ENCODE measurements around the gene UPP2.

The UPP2 gene

GRCh38 chr2:158142568-158143332 is 41.1 kb downstream of the UPP2 start:
- Histone ChIP-seq H3K27ac (ENCODE audit: low read depth, low read length) (no peak overlapping the region), H3K9me3 (ENCODE audit: insufficient read depth, low read depth, low read length) (no peaks in the 10 kb centered on the region), H3K27me3 (ENCODE audit: insufficient read depth, low read length) (no peaks in the 10 kb centered on the region), H3K9ac (ENCODE audit: low read depth, low read length) (no peak overlapping the region), H3K36me3 (ENCODE audit: insufficient read depth, low read length) (no peaks in the 10 kb centered on the region), H3K4me3 (ENCODE audit: low read length) (no peak overlapping the region), H3K4me1 (ENCODE audit: insufficient read depth, low read length) (no peaks in the 10 kb centered on the region; the same call in 1 of the 2 replicates)
- 93% methylated on average over 6 of the region's 6 CpGs for WGBS

GRCh38 chr2:158143703-158144360 is 42.2 kb downstream of the UPP2 start:
- Histone ChIP-seq H3K4me3 (ENCODE audit: low read length) (no peak overlapping the region), H3K27ac (ENCODE audit: low read depth, low read length) (no peak overlapping the region), H3K36me3 (ENCODE audit: insufficient read depth, low read length) (no peaks in the 10 kb centered on the region), H3K4me1 (ENCODE audit: insufficient read depth, low read length) (no peaks in the 10 kb centered on the region; the same call in 1 of the 2 replicates), H3K9me3 (ENCODE audit: insufficient read depth, low read depth, low read length) (no peaks in the 10 kb centered on the region), H3K9ac (ENCODE audit: low read depth, low read length) (no peak overlapping the region), H3K27me3 (ENCODE audit: insufficient read depth, low read length) (no peaks in the 10 kb centered on the region)
- WGBS: 92% methylated on average over 3 of the region's 3 CpGs

DNA sequence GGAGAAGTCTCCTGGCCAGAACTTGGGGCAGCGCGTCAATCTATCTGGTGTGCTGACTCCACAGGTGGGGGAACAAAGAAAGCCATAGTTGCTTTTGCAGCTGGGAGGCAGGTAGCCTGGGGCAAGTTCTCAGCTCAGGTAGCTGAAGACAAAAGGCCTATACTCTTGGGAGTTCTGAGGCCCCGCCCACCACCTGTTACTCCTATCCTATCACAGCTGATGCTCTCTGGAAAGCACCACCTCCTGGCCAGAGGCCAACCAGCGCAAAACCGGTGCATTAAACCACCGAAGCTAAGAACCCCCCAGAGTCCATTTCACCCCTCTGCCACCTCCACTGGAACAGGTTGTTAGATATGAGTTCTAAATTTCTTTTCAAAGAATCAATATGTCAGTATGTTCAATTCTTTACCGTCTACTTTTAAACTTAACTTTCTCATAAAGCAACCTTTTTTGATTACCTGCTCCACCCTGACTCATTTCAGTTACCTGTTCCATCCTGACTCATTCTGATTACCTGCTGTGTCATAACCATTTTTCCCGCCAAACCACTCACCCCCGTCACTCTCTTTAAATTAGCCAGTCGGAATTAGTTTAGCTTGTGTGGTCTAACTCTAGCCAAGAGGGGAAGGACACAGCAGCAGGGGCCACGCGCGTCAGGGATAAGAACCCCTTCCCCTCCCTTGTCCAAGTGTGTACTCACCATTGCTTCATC is 43.4 kb downstream of the UPP2 start:
- H3K27ac ChIP-seq (ENCODE audit: low read depth, low read length): no peak overlapping the region
- H3K9me3 ChIP-seq (ENCODE audit: insufficient read depth, low read depth, low read length): no peaks in the 10 kb centered on the region
- H3K4me1 ChIP-seq (ENCODE audit: insufficient read depth, low read length): no peaks in the 10 kb centered on the region; the same call in 1 of the 2 replicates
- WGBS: 91% methylated on average over 12 of the region's 13 CpGs
- no peaks in the 10 kb centered on the region for H3K36me3 ChIP-seq (ENCODE audit: insufficient read depth, low read length)
- no peaks in the 10 kb centered on the region for H3K27me3 ChIP-seq (ENCODE audit: insufficient read depth, low read length)
- no peak overlapping the region for H3K4me3 ChIP-seq (ENCODE audit: low read length)
- H3K9ac ChIP-seq (ENCODE audit: low read depth, low read length): no peak overlapping the region

GRCh38 chr2:158153270-158154015 is 51.8 kb downstream of the UPP2 start:
- H3K4me1 ChIP-seq (ENCODE audit: insufficient read depth, low read length): no peaks in the 10 kb centered on the region
- H3K36me3 ChIP-seq (ENCODE audit: insufficient read depth, low read length): no peaks in the 10 kb centered on the region
- H3K9ac ChIP-seq (ENCODE audit: low read depth, low read length): no peak overlapping the region
- H3K27ac ChIP-seq (ENCODE audit: low read depth, low read length): no peak overlapping the region
- 89% methylated on average over 3 of the region's 3 CpGs for WGBS
- H3K9me3 ChIP-seq (ENCODE audit: insufficient read depth, low read depth, low read length): no peaks in the 10 kb centered on the region
- no peak overlapping the region for H3K4me3 ChIP-seq (ENCODE audit: low read length)
- no peaks in the 10 kb centered on the region for H3K27me3 ChIP-seq (ENCODE audit: insufficient read depth, low read length)

DNA sequence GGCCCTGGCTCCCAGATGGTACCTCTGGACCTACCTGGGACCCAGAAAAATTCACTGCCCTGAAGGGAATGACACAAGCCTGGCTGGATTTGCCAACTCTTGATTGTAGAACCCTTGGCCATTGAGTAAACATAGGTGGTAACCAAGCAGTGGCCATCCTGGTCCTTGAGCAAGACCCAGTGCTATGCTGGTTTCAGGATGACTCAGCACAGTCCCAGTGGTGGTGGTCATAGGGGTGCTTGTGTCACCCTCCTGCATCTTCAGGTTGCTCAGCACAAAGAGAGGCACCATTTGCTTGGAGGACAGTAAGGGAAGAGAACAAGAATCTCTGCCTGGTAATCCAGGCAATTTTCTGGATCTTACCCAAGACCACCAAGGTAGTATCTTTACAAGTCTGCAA is 52.9 kb downstream of the UPP2 start:
- H3K4me3 ChIP-seq (ENCODE audit: low read length): no peak overlapping the region
- no peak overlapping the region for H3K9ac ChIP-seq (ENCODE audit: low read depth, low read length)
- no peaks in the 10 kb centered on the region for H3K9me3 ChIP-seq (ENCODE audit: insufficient read depth, low read depth, low read length)
- no peaks in the 10 kb centered on the region for H3K36me3 ChIP-seq (ENCODE audit: insufficient read depth, low read length)
- H3K4me1 ChIP-seq (ENCODE audit: insufficient read depth, low read length): no peaks in the 10 kb centered on the region
- no peaks in the 10 kb centered on the region for H3K27me3 ChIP-seq (ENCODE audit: insufficient read depth, low read length)
- H3K27ac ChIP-seq (ENCODE audit: low read depth, low read length): no peak overlapping the region

DNA sequence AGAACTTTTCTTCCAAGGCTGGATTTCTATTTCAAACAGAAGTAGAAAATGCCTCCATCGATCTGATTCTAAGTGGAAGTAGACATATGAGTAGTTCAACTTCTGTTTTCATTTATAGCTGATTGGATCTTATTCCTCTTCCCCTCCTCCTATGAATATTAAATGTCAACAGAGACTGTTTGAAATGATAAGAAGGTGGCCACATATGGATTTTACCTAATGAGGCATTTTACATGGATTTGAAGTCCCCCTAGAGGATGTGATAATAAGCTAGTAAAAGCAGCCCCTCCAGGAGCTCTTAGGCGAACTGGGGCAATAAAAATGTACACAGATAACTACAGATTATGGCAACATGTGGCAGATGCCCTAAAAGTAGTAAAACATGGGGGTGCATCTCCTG is 71.0 kb downstream of the UPP2 start:
- WGBS: 60% methylated on average over 1 of the region's 2 CpGs
- Histone ChIP-seq H3K4me3 (ENCODE audit: low read length) (no peak overlapping the region), H3K27me3 (ENCODE audit: insufficient read depth, low read length) (no peaks in the 10 kb centered on the region), H3K9ac (ENCODE audit: low read depth, low read length) (no peak overlapping the region), H3K36me3 (ENCODE audit: insufficient read depth, low read length) (no peaks in the 10 kb centered on the region), H3K4me1 (ENCODE audit: insufficient read depth, low read length) (no peaks in the 10 kb centered on the region), H3K9me3 (ENCODE audit: insufficient read depth, low read depth, low read length) (no peaks in the 10 kb centered on the region), H3K27ac (ENCODE audit: low read depth, low read length) (no peak overlapping the region)

DNA sequence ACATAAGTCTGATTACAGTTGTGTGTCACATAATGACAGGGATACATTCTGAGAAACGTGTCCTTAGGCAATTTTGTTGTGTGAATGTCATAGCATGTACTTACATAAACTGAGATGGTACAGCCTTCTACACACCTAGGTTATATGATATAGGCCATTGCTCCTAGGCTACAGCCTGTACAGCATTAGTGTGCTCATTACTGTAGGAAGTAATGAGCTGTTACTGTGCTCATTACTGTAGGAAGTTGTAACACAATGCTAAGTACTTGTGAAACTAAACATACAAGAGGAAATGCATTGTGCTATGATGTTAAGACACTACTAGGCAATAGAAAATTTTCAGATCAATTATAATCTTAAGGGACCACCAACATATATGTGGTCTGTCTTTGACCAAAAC is 72.8 kb downstream of the UPP2 start:
- H3K27me3 ChIP-seq (ENCODE audit: insufficient read depth, low read length): no peaks in the 10 kb centered on the region
- no peak overlapping the region for H3K9ac ChIP-seq (ENCODE audit: low read depth, low read length)
- no peaks in the 10 kb centered on the region for H3K4me1 ChIP-seq (ENCODE audit: insufficient read depth, low read length)
- no peaks in the 10 kb centered on the region for H3K36me3 ChIP-seq (ENCODE audit: insufficient read depth, low read length)
- no peaks in the 10 kb centered on the region for H3K9me3 ChIP-seq (ENCODE audit: insufficient read depth, low read depth, low read length)
- 100% methylated on average over 1 of the region's 1 CpG for WGBS
- no peak overlapping the region for H3K4me3 ChIP-seq (ENCODE audit: low read length)
- H3K27ac ChIP-seq (ENCODE audit: low read depth, low read length): no peak overlapping the region

DNA sequence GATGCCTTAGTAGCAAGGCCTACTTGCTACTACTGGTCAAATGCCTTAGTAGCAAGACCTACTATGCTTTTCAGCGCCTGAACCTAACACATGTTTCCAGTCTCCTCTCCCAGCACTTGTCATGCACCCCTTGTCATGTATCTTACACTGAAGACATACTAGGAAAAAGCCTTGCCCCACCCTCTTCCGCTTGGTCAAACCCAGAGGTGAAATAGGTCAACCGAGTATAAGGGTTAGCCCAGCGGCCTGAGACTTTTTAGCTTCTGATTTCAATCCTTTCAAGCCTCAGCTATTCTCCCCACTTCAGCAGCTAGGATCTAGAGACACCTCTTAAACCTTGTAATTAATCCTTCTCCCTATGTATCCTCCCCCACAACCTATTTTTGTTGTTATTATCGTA is 73.3 kb downstream of the UPP2 start:
- Histone ChIP-seq H3K36me3 (ENCODE audit: insufficient read depth, low read length) (no peaks in the 10 kb centered on the region), H3K9ac (ENCODE audit: low read depth, low read length) (no peak overlapping the region), H3K27ac (ENCODE audit: low read depth, low read length) (no peak overlapping the region), H3K4me1 (ENCODE audit: insufficient read depth, low read length) (no peaks in the 10 kb centered on the region), H3K9me3 (ENCODE audit: insufficient read depth, low read depth, low read length) (no peaks in the 10 kb centered on the region), H3K27me3 (ENCODE audit: insufficient read depth, low read length) (no peaks in the 10 kb centered on the region), H3K4me3 (ENCODE audit: low read length) (no peak overlapping the region)
- 90% methylated on average over 5 of the region's 5 CpGs for WGBS

- no peak overlapping the region for H3K9ac ChIP-seq (ENCODE audit: low read depth, low read length)
- H3K9me3 ChIP-seq (ENCODE audit: insufficient read depth, low read depth, low read length): no peaks in the 10 kb centered on the region
- no peak overlapping the region for H3K4me3 ChIP-seq (ENCODE audit: low read length)
- H3K36me3 ChIP-seq (ENCODE audit: insufficient read depth, low read length): no peaks in the 10 kb centered on the region
- no peaks in the 10 kb centered on the region for H3K27me3 ChIP-seq (ENCODE audit: insufficient read depth, low read length)
- WGBS: 91% methylated on average over 3 of the region's 3 CpGs
- H3K27ac ChIP-seq (ENCODE audit: low read depth, low read length): no peak overlapping the region
- H3K4me1 ChIP-seq (ENCODE audit: insufficient read depth, low read length): no peaks in the 10 kb centered on the region
Observed at GRCh38 chr2:158178646-158179045, 77.0 kb downstream of the UPP2 start.

- no peaks in the 10 kb centered on the region for H3K27me3 ChIP-seq (ENCODE audit: insufficient read depth, low read length)
- H3K4me3 ChIP-seq (ENCODE audit: low read length): no peak overlapping the region
- no peaks in the 10 kb centered on the region for H3K9me3 ChIP-seq (ENCODE audit: insufficient read depth, low read depth, low read length)
- no peaks in the 10 kb centered on the region for H3K36me3 ChIP-seq (ENCODE audit: insufficient read depth, low read length)
- 86% methylated on average over 2 of the region's 2 CpGs for WGBS
- no peak overlapping the region for H3K9ac ChIP-seq (ENCODE audit: low read depth, low read length)
- H3K27ac ChIP-seq (ENCODE audit: low read depth, low read length): no peak overlapping the region
- no peaks in the 10 kb centered on the region for H3K4me1 ChIP-seq (ENCODE audit: insufficient read depth, low read length)
Observed at GRCh38 chr2:158179660-158180059, 78.0 kb downstream of the UPP2 start.

GRCh38 chr2:158181171-158181570 is 79.5 kb downstream of the UPP2 start:
- Histone ChIP-seq H3K9ac (ENCODE audit: low read depth, low read length) (no peak overlapping the region), H3K27ac (ENCODE audit: low read depth, low read length) (no peak overlapping the region), H3K36me3 (ENCODE audit: insufficient read depth, low read length) (no peaks in the 10 kb centered on the region), H3K4me3 (ENCODE audit: low read length) (no peak overlapping the region), H3K4me1 (ENCODE audit: insufficient read depth, low read length) (no peaks in the 10 kb centered on the region), H3K9me3 (ENCODE audit: insufficient read depth, low read depth, low read length) (no peaks in the 10 kb centered on the region), H3K27me3 (ENCODE audit: insufficient read depth, low read length) (no peaks in the 10 kb centered on the region)
- 67% methylated on average over 2 of the region's 2 CpGs for WGBS
